Lower leg skin (tissue), 3 donors: ENCODE results near the gene CCR5.

ENCODE experiments used
- CTCF ChIP-seq, 3 donors: fragments of 450-650 bp; IDR thresholded peaks; one replicate each; pipeline ENCODE4 v1.5.1; 2016; ENCODE audit warnings: antibody characterized with exemption in 3 of 3, mild to moderate bottlenecking in 3 of 3, moderate library complexity in 2 of 3
- POLR2A ChIP-seq, 2 donors: fragments of 450-650 bp; IDR thresholded peaks; one replicate each; pipeline ENCODE4 v1.6.1; 2016 to 2017; ENCODE audit warnings: antibody characterized with exemption in 2 of 2, mild to moderate bottlenecking in 1 of 2, moderate library complexity in 1 of 2

GRCh38 chr3:46337911-46338310 is 32.8 kb upstream of the CCR5 start:
- TF ChIP-seq CTCF (IDR thresholded peaks at IDR 0.05) (no peak), POLR2A (IDR thresholded peaks at IDR 0.05) (no peak)
